ENCODE results near the gene LRRC37A3. TPM values are rescaled to one million over a fixed set of nuclear protein-coding genes. Genes with fewer than 3 reads are reported as not detected.

Gene LRRC37A3
- total and polyA plus RNA-seq, 2 of the 13 experiments (the other 11 are each of a cell fraction or from before 2014, with no cell fraction given): 0.62 to 1.1 TPM

DNA sequence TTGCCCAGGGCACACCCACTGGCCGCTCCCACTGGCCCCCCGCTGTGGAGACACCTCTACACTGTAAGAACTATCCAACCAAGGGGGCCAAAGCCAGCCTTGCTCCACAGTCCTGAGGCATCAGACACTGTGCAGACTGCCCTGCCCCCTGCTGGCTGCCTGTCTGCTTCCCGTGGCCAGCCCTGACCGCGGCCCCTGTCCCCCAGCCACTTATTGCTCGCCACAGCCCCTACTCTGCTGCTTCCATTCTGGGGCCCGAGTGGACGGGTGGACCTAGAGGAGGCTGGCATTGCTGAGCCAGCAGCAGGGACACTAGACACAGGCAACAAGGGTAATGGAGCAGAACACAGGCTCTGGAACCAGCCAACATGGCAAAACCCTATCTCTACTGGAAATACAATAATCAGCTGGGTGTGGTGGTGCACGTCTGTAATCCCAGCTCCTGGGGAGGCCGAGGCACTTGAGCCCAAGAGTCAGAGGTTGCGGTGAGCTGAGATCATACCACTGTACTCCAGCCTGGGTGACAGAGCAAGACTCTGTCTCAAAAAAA is 19.7 kb upstream of the LRRC37A3 start (continued):
- TF ChIP-seq ZNF143 (CRISPR knock-in tag; IDR thresholded peaks at IDR 0.05): peak; percentile 37; the same call in 1 of the 2 replicates
- TF ChIP-seq RARG (CRISPR knock-in tag; IDR thresholded peaks at IDR 0.05; ENCODE audit: low read depth): no peak
- 0 out of 2 replicates have a peak, but pooled peaks have one; percentile 23 for TF ChIP-seq ZNF160 (CRISPR knock-in tag; IDR thresholded peaks at IDR 0.05)
- TF ChIP-seq KMT2A (CRISPR knock-in tag; IDR thresholded peaks at IDR 0.05): 0 out of 2 replicates have a peak, but pooled peaks have one; percentile 25
- TF ChIP-seq HDAC2 (CRISPR knock-in tag; IDR thresholded peaks at IDR 0.05): 0 out of 2 replicates have a peak, but pooled peaks have one; percentile 23
- no peak for TF ChIP-seq MAF1 (CRISPR knock-in tag; IDR thresholded peaks at IDR 0.05; ENCODE audit: borderline replicate concordance)

DNA sequence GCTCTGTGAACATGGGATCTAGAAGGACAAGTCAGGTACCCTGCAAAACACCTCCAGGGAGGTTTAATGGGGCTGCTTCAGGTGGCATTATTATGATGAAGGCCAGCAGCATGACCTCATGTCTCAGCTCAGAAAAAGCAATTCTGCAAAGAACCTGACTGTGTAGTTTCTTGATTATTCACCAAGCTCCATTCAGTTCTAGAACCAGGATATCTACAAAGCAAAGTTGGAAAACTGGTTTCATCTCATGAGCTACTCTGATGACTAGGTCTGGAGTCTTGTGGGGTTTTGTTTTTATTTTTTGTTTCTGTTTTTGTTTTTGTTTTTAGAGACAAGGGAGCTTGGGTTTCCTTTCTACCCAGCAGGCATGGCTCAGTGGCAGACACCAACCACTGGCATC is 19.0 kb upstream of the LRRC37A3 start:
- no peak overlapping the region for H2AFZ ChIP-seq (ENCODE audit: low read length)
- intact Hi-C loops (cut with micrococcal nuclease; ENCODE audit: unreplicated experiment) (loop anchor here (5.0 kb wide), 1 partner anchor 231 kb away; no protein-coding TSS in a partner anchor), in situ Hi-C loops (cut with HindIII; ENCODE audit: extremely low pct_ligation_motif_present, low pct_unique_long_range_greater_than_20kb) (no loop called here)
- no peaks in the 10 kb centered on the region for H3K9me3 ChIP-seq (ENCODE audit: low read length)
- no peaks in the 10 kb centered on the region for H4K20me1 ChIP-seq (ENCODE audit: insufficient read depth, low read length)
- H3K27ac ChIP-seq (ENCODE audit: extremely low read length, insufficient read depth, low read length): no peak overlapping the region
- H3K9ac ChIP-seq (ENCODE audit: insufficient read depth, low read depth, low read length): no peak overlapping the region
- no peak for DNase-seq (ENCODE audit: low spot score)
- ChIA-PET CTCF (ENCODE audit: low intra/inter-chr PET ratio, low total read pairs) (interaction anchor here (1.3 to 2.1 kb wide), 3 partner anchors 11 to 161 kb away, joined by 3 to 9 read pairs (median 9); partner anchors contain the start of gene LRRC37A3), POLR2A (interaction anchor here (0.6 to 1.2 kb wide), 2 partner anchors 37 to 552 kb away, joined by 3 to 4 read pairs; no protein-coding TSS in a partner anchor)
- no peak for ATAC-seq
- H3K27me3 ChIP-seq (ENCODE audit: control insufficient read depth in 1 of 2, insufficient read depth in 2 of 2, low read length in 2 of 2): no peaks in the 10 kb centered on the region
- no peak overlapping the region for H3K4me3 ChIP-seq (replicated peaks in 1 of 3; ENCODE audit: insufficient read depth in 1 of 3, low read depth in 2 of 3, low read length in 3 of 3)
- no TSS peak for BruUV-seq (replicated peaks)
- H3K4me2 ChIP-seq (ENCODE audit: low read depth, low read length): no peak overlapping the region
- FAIRE-seq: no peak
- H3K4me1 ChIP-seq (ENCODE audit: insufficient read depth, low read length): peaks cover 17% of the 10 kb centered on the region
- no peaks in the 10 kb centered on the region for H3K36me3 ChIP-seq (replicated peaks in 1 of 2; ENCODE audit: control insufficient read depth in 1 of 2, insufficient read depth in 2 of 2, low read length in 2 of 2)
- TF ChIP-seq, protein P1, sequence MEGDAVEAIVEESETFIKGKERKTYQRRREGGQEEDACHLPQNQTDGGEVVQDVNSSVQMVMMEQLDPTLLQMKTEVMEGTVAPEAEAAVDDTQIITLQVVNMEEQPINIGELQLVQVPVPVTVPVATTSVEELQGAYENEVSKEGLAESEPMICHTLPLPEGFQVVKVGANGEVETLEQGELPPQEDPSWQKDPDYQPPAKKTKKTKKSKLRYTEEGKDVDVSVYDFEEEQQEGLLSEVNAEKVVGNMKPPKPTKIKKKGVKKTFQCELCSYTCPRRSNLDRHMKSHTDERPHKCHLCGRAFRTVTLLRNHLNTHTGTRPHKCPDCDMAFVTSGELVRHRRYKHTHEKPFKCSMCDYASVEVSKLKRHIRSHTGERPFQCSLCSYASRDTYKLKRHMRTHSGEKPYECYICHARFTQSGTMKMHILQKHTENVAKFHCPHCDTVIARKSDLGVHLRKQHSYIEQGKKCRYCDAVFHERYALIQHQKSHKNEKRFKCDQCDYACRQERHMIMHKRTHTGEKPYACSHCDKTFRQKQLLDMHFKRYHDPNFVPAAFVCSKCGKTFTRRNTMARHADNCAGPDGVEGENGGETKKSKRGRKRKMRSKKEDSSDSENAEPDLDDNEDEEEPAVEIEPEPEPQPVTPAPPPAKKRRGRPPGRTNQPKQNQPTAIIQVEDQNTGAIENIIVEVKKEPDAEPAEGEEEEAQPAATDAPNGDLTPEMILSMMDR (CRISPR knock-in tag; IDR thresholded peaks at IDR 0.05): no peak
- TF ChIP-seq ZBTB7B (CRISPR knock-in tag; IDR thresholded peaks at IDR 0.05) (no peak), TOE1 (CRISPR knock-in tag; IDR thresholded peaks at IDR 0.05) (no peak), ZBTB44 (CRISPR knock-in tag; IDR thresholded peaks at IDR 0.05) (no peak), ZBTB38 (CRISPR knock-in tag; IDR thresholded peaks at IDR 0.05) (no peak), KLF9 (CRISPR knock-in tag; IDR thresholded peaks at IDR 0.05; ENCODE audit: low read depth) (no peak), ZFY (CRISPR knock-in tag; IDR thresholded peaks at IDR 0.05) (no peak), PAF1 (CRISPR knock-in tag; IDR thresholded peaks at IDR 0.05) (no peak), KLF12 (CRISPR knock-in tag; IDR thresholded peaks at IDR 0.05; ENCODE audit: borderline replicate concordance) (no peak), ZBTB7A (CRISPR knock-in tag; IDR thresholded peaks at IDR 0.05) (no peak), IKZF4 (CRISPR knock-in tag; IDR thresholded peaks at IDR 0.05; ENCODE audit: borderline replicate concordance, low read depth, not compliant biosample characterization) (no peak), ARNTL (CRISPR knock-in tag; IDR thresholded peaks at IDR 0.05) (no peak)
- TF ChIP-seq, protein P2, sequence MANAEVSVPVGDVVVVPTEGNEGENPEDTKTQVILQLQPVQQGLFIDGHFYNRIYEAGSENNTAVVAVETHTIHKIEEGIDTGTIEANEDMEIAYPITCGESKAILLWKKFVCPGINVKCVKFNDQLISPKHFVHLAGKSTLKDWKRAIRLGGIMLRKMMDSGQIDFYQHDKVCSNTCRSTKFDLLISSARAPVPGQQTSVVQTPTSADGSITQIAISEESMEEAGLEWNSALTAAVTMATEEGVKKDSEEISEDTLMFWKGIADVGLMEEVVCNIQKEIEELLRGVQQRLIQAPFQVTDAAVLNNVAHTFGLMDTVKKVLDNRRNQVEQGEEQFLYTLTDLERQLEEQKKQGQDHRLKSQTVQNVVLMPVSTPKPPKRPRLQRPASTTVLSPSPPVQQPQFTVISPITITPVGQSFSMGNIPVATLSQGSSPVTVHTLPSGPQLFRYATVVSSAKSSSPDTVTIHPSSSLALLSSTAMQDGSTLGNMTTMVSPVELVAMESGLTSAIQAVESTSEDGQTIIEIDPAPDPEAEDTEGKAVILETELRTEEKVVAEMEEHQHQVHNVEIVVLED (CRISPR knock-in tag; IDR thresholded peaks at IDR 0.05; ENCODE audit: borderline replicate concordance): no peak
- H3K79me2 ChIP-seq (ENCODE audit: insufficient read depth, low read length): no peaks in the 10 kb centered on the region

Data from HepG2 (cell line).